ENCODE results near the gene HSPA4.

DNA sequence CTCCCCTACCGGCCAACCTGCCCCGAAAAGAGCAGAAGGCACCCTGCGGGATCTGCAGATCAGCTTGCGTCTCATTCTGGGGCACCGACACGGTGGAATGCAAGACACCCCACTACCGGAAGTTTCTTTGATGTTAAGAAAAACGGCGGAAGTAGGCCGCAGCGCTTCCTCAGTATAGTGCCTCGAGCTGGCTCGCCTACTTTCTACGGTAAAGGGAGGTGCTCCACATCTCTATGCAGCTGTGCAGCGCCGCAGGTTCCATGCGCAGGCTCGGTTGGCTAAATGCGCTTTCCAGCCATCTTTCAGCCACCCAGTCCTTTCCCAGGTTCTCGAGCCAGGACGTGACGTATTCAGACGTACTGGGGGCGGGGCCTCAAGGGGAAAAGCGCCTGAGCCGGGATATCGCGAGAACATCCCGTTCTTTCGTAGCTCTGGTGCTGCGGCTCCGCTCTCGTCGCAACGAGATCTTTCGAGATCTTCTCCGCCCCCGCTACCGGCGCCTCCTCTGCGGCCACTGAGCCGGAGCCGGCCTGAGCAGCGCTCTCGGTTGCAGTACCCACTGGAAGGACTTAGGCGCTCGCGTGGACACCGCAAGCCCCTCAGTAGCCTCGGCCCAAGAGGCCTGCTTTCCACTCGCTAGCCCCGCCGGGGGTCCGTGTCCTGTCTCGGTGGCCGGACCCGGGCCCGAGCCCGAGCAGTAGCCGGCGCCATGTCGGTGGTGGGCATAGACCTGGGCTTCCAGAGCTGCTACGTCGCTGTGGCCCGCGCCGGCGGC, at the start of gene HSPA4:
- TF ChIP-seq, protein P1, sequence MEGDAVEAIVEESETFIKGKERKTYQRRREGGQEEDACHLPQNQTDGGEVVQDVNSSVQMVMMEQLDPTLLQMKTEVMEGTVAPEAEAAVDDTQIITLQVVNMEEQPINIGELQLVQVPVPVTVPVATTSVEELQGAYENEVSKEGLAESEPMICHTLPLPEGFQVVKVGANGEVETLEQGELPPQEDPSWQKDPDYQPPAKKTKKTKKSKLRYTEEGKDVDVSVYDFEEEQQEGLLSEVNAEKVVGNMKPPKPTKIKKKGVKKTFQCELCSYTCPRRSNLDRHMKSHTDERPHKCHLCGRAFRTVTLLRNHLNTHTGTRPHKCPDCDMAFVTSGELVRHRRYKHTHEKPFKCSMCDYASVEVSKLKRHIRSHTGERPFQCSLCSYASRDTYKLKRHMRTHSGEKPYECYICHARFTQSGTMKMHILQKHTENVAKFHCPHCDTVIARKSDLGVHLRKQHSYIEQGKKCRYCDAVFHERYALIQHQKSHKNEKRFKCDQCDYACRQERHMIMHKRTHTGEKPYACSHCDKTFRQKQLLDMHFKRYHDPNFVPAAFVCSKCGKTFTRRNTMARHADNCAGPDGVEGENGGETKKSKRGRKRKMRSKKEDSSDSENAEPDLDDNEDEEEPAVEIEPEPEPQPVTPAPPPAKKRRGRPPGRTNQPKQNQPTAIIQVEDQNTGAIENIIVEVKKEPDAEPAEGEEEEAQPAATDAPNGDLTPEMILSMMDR (conservative IDR thresholded peaks at IDR 0.05; ENCODE audit: low read depth in 2 of 2) = no peak
- TF ChIP-seq EZH2phosphoT487 (IDR thresholded peaks at IDR 0.05; ENCODE audit: unreplicated experiment) = no peak
- TF ChIP-seq, protein P2, sequence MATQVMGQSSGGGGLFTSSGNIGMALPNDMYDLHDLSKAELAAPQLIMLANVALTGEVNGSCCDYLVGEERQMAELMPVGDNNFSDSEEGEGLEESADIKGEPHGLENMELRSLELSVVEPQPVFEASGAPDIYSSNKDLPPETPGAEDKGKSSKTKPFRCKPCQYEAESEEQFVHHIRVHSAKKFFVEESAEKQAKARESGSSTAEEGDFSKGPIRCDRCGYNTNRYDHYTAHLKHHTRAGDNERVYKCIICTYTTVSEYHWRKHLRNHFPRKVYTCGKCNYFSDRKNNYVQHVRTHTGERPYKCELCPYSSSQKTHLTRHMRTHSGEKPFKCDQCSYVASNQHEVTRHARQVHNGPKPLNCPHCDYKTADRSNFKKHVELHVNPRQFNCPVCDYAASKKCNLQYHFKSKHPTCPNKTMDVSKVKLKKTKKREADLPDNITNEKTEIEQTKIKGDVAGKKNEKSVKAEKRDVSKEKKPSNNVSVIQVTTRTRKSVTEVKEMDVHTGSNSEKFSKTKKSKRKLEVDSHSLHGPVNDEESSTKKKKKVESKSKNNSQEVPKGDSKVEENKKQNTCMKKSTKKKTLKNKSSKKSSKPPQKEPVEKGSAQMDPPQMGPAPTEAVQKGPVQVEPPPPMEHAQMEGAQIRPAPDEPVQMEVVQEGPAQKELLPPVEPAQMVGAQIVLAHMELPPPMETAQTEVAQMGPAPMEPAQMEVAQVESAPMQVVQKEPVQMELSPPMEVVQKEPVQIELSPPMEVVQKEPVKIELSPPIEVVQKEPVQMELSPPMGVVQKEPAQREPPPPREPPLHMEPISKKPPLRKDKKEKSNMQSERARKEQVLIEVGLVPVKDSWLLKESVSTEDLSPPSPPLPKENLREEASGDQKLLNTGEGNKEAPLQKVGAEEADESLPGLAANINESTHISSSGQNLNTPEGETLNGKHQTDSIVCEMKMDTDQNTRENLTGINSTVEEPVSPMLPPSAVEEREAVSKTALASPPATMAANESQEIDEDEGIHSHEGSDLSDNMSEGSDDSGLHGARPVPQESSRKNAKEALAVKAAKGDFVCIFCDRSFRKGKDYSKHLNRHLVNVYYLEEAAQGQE (IDR thresholded peaks at IDR 0.05; ENCODE audit: unreplicated experiment) = no peak
- TF ChIP-seq, protein P3, sequence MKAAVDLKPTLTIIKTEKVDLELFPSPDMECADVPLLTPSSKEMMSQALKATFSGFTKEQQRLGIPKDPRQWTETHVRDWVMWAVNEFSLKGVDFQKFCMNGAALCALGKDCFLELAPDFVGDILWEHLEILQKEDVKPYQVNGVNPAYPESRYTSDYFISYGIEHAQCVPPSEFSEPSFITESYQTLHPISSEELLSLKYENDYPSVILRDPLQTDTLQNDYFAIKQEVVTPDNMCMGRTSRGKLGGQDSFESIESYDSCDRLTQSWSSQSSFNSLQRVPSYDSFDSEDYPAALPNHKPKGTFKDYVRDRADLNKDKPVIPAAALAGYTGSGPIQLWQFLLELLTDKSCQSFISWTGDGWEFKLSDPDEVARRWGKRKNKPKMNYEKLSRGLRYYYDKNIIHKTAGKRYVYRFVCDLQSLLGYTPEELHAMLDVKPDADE (IDR thresholded peaks at IDR 0.05) = peak; percentile 63; the same call in 1 of the 2 replicates
- peak; percentile 90 for TF ChIP-seq POLR2AphosphoS5 (IDR thresholded peaks at IDR 0.05; ENCODE audit: low read depth)
